OCI-LY3 (cell line): ENCODE data around the gene CHCHD1.

ENCODE experiments used
- H2AFZ ChIP-seq: fragments of 200-600, 300-600 bp; shearing (Covaris generic); 2 replicates; pipeline ENCODE4 v1.6.0; 2014; ENCODE audit warnings: antibody characterized with exemption, low read depth, low read length
- H3K27ac ChIP-seq: fragments of 200-600, 300-600 bp; sonication (generic); 2 replicates; pipeline ENCODE4 v1.5.1; 2014; ENCODE audit warnings: mild to moderate bottlenecking, low read length, moderate library complexity, mixed read lengths
- H3K27me3 ChIP-seq: fragments of 200-600, 300-600 bp; sonication (generic); 2 replicates; pipeline ENCODE4 v1.6.1; 2014; ENCODE audit warnings: low read depth, low read length, mixed read lengths
- H3K36me3 ChIP-seq: fragments of 200-600, 300-600 bp; sonication (generic); replicated peaks from 2 replicates; pipeline ENCODE3; 2014; ENCODE audit warnings: low read depth, low read length, mixed read lengths
- H3K4me1 ChIP-seq: fragments of 300-600, 200-600 bp; sonication (generic); 2 replicates; pipeline ENCODE4 v1.6.1; 2014; ENCODE audit warnings: low read length, mixed read lengths
- H3K4me2 ChIP-seq: fragments of 200-600, 300-600 bp; sonication (generic); 2 replicates; pipeline ENCODE4 v1.6.1; 2014; ENCODE audit warnings: low read length, mixed read lengths
- H3K4me3 ChIP-seq: fragments of 300-600, 200-600 bp; sonication (generic); 2 replicates; pipeline ENCODE4 v1.5.1; 2014; ENCODE audit warnings: antibody characterized with exemption, mild to moderate bottlenecking, low read length, moderate library complexity
- H3K79me2 ChIP-seq: fragments of 300-600, 200-600 bp; shearing (Covaris generic); 2 replicates; pipeline ENCODE4 v1.6.1; 2014; ENCODE audit warnings: mild to moderate bottlenecking, low read length, mixed read lengths
- H3K9ac ChIP-seq: fragments of 300-600, 200-600 bp; shearing (Covaris generic); 2 replicates; pipeline ENCODE4 v1.6.0; 2014; ENCODE audit warnings: mild to moderate bottlenecking, low read length, moderate library complexity
- H3K9me3 ChIP-seq: fragments of 200-600, 300-600 bp; shearing (Covaris generic); 2 replicates; pipeline ENCODE4 v1.6.1; 2014; ENCODE audit warnings: low read length, mixed read lengths; ENCODE audit not compliant: insufficient read depth
- H4K20me1 ChIP-seq: fragments of 200-600, 300-600 bp; sonication (generic); 2 replicates; pipeline ENCODE4 v1.6.1; 2016; ENCODE audit warnings: low read length, mixed read lengths; ENCODE audit not compliant: insufficient read depth
- CTCF ChIP-seq: fragments of 200-600, 300-600 bp; sonication (generic); IDR thresholded peaks from 2 replicates; pipeline ENCODE4 v1.5.1; 2014; ENCODE audit warnings: antibody characterized with exemption, low read length, low read depth
- EZH2phosphoT487 ChIP-seq: fragments of 200-600 bp; shearing (Covaris generic); IDR thresholded peaks from 2 replicates; pipeline ENCODE4 v1.6.1; 2018; ENCODE audit warnings: antibody characterized with exemption, mixed run types, low read depth

Gene CHCHD1

GRCh38 chr10:73743327-73743904 is 38.4 kb upstream of the CHCHD1 start:
- Histone ChIP-seq H3K79me2 (peaks cover 43% of the 10 kb centered on the region), H3K4me2 (peak overlapping the region; percentile 64), H2AFZ (peak overlapping the region; percentile 72; the same call in 1 of the 2 replicates)

GRCh38 chr10:73743905-73744663 is 37.8 kb upstream of the CHCHD1 start, which contains the start of gene SEC24C:
Gene SEC24C (plus strand): TSS chr10:73744372. CDS start chr10:73746833, 2,461 bp downstream.
- H2AFZ ChIP-seq, result peak within 1 kb of the TSS; percentile 72; the same call in 1 of the 2 replicates
- H3K36me3 ChIP-seq, result peaks cover 6% of the 10 kb centered on the region
- H3K27me3 ChIP-seq, result no peaks in the 10 kb centered on the region
- no peaks in the 10 kb centered on the region for H4K20me1 ChIP-seq
- no peaks in the 10 kb centered on the region for H3K9me3 ChIP-seq
- peak within 1 kb of the TSS; percentile 87 for H3K27ac ChIP-seq
- H3K9ac ChIP-seq, result peak within 1 kb of the TSS; percentile 96
- H3K4me3 ChIP-seq, result peak within 1 kb of the TSS; percentile 84
- H3K4me1 ChIP-seq, result peaks cover 16% of the 10 kb centered on the region
- H3K4me2 ChIP-seq, result peak within 1 kb of the TSS; percentile 79
- peaks cover 46% of the 10 kb centered on the region for H3K79me2 ChIP-seq
- TF ChIP-seq EZH2phosphoT487, result no peak
- no peak for TF ChIP-seq CTCF

More at GRCh38 chr10:73743327-73743904, 38.4 kb upstream of the CHCHD1 start:
- peaks cover 3% of the 10 kb centered on the region for H3K36me3 ChIP-seq
- H3K4me1 ChIP-seq, result peaks cover 16% of the 10 kb centered on the region
- H3K9me3 ChIP-seq, result no peaks in the 10 kb centered on the region
- H3K27me3 ChIP-seq, result no peaks in the 10 kb centered on the region
- H3K4me3 ChIP-seq, result peak overlapping the region; percentile 84
- no peaks in the 10 kb centered on the region for H4K20me1 ChIP-seq
- H3K27ac ChIP-seq, result peak overlapping the region; percentile 87
- H3K9ac ChIP-seq, result peak overlapping the region; percentile 96
- TF ChIP-seq CTCF, result no peak

- Histone ChIP-seq H3K79me2 (peaks cover 48% of the 10 kb centered on the region), H2AFZ (no peak overlapping the region; the same call in 1 of the 2 replicates), H3K4me2 (peak overlapping the region; percentile 79), H4K20me1 (no peaks in the 10 kb centered on the region), H3K36me3 (peaks cover 8% of the 10 kb centered on the region), H3K27me3 (no peaks in the 10 kb centered on the region), H3K4me1 (peaks cover 16% of the 10 kb centered on the region), H3K27ac (peak overlapping the region; percentile 87), H3K4me3 (peak overlapping the region; percentile 84), H3K9ac (peak overlapping the region; percentile 96), H3K9me3 (no peaks in the 10 kb centered on the region)
- no peak for TF ChIP-seq CTCF
These were observed 37.2 kb upstream of the CHCHD1 start for GRCh38 chr10:73744664-73744975.

- Histone ChIP-seq H3K9me3 (no peaks in the 10 kb centered on the region), H3K36me3 (peaks cover 16% of the 10 kb centered on the region), H3K4me1 (peaks cover 16% of the 10 kb centered on the region), H3K4me3 (no peak overlapping the region), H3K27me3 (no peaks in the 10 kb centered on the region), H3K9ac (no peak overlapping the region), H4K20me1 (peaks cover 6% of the 10 kb centered on the region; the same call in 1 of the 2 replicates), H2AFZ (no peak overlapping the region), H3K27ac (no peak overlapping the region), H3K79me2 (peaks cover 62% of the 10 kb centered on the region), H3K4me2 (no peak overlapping the region)
- no peak for TF ChIP-seq CTCF
- no peak for TF ChIP-seq EZH2phosphoT487
These were observed 35.1 kb upstream of the CHCHD1 start for GRCh38 chr10:73746721-73747120.
